Measurements from ENCODE around the gene YIPF2.
A peak's percentile ranks its signal among the peaks of the same experiment; 100 is the strongest.

The YIPF2 gene

GRCh38 chr19:10899151-10899653 lies 29.2 kb downstream of the YIPF2 start:
- H3K9me3 Mint-ChIP-seq: no peaks in the 10 kb centered on the region
- DNase-seq (no peak), ATAC-seq (no peak)
- H3K27me3 Mint-ChIP-seq: no peaks in the 10 kb centered on the region
- H3K36me3 Mint-ChIP-seq (ENCODE audit: low read depth): peaks cover 7% of the 10 kb centered on the region
- H3K27ac Mint-ChIP-seq: no peak overlapping the region
- no peaks in the 10 kb centered on the region for H3K4me1 Mint-ChIP-seq
- H3K4me3 Mint-ChIP-seq: no peak overlapping the region

GRCh38 chr19:10898633-10899032 lies 29.8 kb downstream of the YIPF2 start:
- ATAC-seq: no peak
- Mint-ChIP-seq H3K27ac (no peak overlapping the region), H3K27me3 (no peaks in the 10 kb centered on the region), H3K4me1 (no peaks in the 10 kb centered on the region), H3K36me3 (ENCODE audit: low read depth) (peaks cover 5% of the 10 kb centered on the region), H3K9me3 (no peaks in the 10 kb centered on the region), H3K4me3 (no peak overlapping the region)
- no peak for DNase-seq

- Mint-ChIP-seq H3K36me3 (ENCODE audit: low read depth) (no peaks in the 10 kb centered on the region), H3K27me3 (no peaks in the 10 kb centered on the region), H3K4me1 (no peaks in the 10 kb centered on the region), H3K9me3 (no peaks in the 10 kb centered on the region), H3K4me3 (no peak overlapping the region), H3K27ac (no peak overlapping the region)
- ATAC-seq (peak; percentile 22), DNase-seq (no peak)
Measured at GRCh38 chr19:10896851-10897526, 31.4 kb downstream of the YIPF2 start.

- H3K36me3 Mint-ChIP-seq (ENCODE audit: low read depth): no peaks in the 10 kb centered on the region
- H3K4me3 Mint-ChIP-seq: no peak overlapping the region
- H3K27me3 Mint-ChIP-seq: no peaks in the 10 kb centered on the region
- DNase-seq (no peak), ATAC-seq (no peak)
- no peak overlapping the region for H3K27ac Mint-ChIP-seq
- H3K4me1 Mint-ChIP-seq: no peaks in the 10 kb centered on the region
- no peaks in the 10 kb centered on the region for H3K9me3 Mint-ChIP-seq
Measured at GRCh38 chr19:10895920-10896319, 32.5 kb downstream of the YIPF2 start.

- H3K36me3 Mint-ChIP-seq (ENCODE audit: low read depth): no peaks in the 10 kb centered on the region
- DNase-seq: no peak
- no peak for ATAC-seq
- H3K4me3 Mint-ChIP-seq: no peak overlapping the region
- no peaks in the 10 kb centered on the region for H3K27me3 Mint-ChIP-seq
- H3K9me3 Mint-ChIP-seq: no peaks in the 10 kb centered on the region
- no peaks in the 10 kb centered on the region for H3K4me1 Mint-ChIP-seq
- H3K27ac Mint-ChIP-seq: no peak overlapping the region
Measured at GRCh38 chr19:10895363-10895762, 33.1 kb downstream of the YIPF2 start.

- no peak for DNase-seq
- Mint-ChIP-seq H3K4me1 (no peaks in the 10 kb centered on the region), H3K27me3 (no peaks in the 10 kb centered on the region), H3K36me3 (ENCODE audit: low read depth) (no peaks in the 10 kb centered on the region), H3K9me3 (no peaks in the 10 kb centered on the region), H3K27ac (no peak overlapping the region), H3K4me3 (no peak overlapping the region)
- no peak for ATAC-seq
Measured at GRCh38 chr19:10894911-10895213, 33.6 kb downstream of the YIPF2 start.

GRCh38 chr19:10892256-10892655 lies 36.2 kb downstream of the YIPF2 start:
- ATAC-seq (no peak), DNase-seq (no peak)
- no peaks in the 10 kb centered on the region for H3K36me3 Mint-ChIP-seq (ENCODE audit: low read depth)
- H3K27me3 Mint-ChIP-seq: no peaks in the 10 kb centered on the region
- H3K9me3 Mint-ChIP-seq: no peaks in the 10 kb centered on the region
- no peak overlapping the region for H3K4me3 Mint-ChIP-seq
- peaks cover 2% of the 10 kb centered on the region for H3K4me1 Mint-ChIP-seq
- no peak overlapping the region for H3K27ac Mint-ChIP-seq

- DNase-seq (no peak), ATAC-seq (no peak)
- H3K27ac Mint-ChIP-seq: no peak overlapping the region
- no peak overlapping the region for H3K4me3 Mint-ChIP-seq
- no peaks in the 10 kb centered on the region for H3K9me3 Mint-ChIP-seq
- no peaks in the 10 kb centered on the region for H3K27me3 Mint-ChIP-seq
- no peaks in the 10 kb centered on the region for H3K36me3 Mint-ChIP-seq (ENCODE audit: low read depth)
- H3K4me1 Mint-ChIP-seq: peaks cover 3% of the 10 kb centered on the region
Measured at GRCh38 chr19:10891405-10892086, 36.9 kb downstream of the YIPF2 start.

- H3K9me3 Mint-ChIP-seq: no peaks in the 10 kb centered on the region
Measured at GRCh38 chr19:10889880-10890279, 38.6 kb downstream of the YIPF2 start.

GRCh38 chr19:10888421-10888866 lies 40.0 kb downstream of the YIPF2 start:
- Mint-ChIP-seq H3K9me3 (no peaks in the 10 kb centered on the region), H3K27me3 (no peaks in the 10 kb centered on the region), H3K27ac (no peak overlapping the region), H3K4me1 (peaks cover 3% of the 10 kb centered on the region), H3K36me3 (ENCODE audit: low read depth) (no peaks in the 10 kb centered on the region), H3K4me3 (no peak overlapping the region)
- no peak for DNase-seq
- no peak for ATAC-seq

More at GRCh38 chr19:10889880-10890279, 38.6 kb downstream of the YIPF2 start:
- DNase-seq (no peak), ATAC-seq (no peak)
- Mint-ChIP-seq H3K4me3 (no peak overlapping the region), H3K4me1 (peaks cover 3% of the 10 kb centered on the region), H3K27me3 (no peaks in the 10 kb centered on the region), H3K27ac (no peak overlapping the region), H3K36me3 (ENCODE audit: low read depth) (no peaks in the 10 kb centered on the region)

- DNase-seq: no peak
- peaks cover 3% of the 10 kb centered on the region for H3K4me1 Mint-ChIP-seq
- H3K36me3 Mint-ChIP-seq (ENCODE audit: low read depth): no peaks in the 10 kb centered on the region
- no peaks in the 10 kb centered on the region for H3K9me3 Mint-ChIP-seq
- no peak for ATAC-seq
- no peak overlapping the region for H3K27ac Mint-ChIP-seq
- no peak overlapping the region for H3K4me3 Mint-ChIP-seq
- no peaks in the 10 kb centered on the region for H3K27me3 Mint-ChIP-seq
Measured at GRCh38 chr19:10887616-10888367, 40.6 kb downstream of the YIPF2 start.

GRCh38 chr19:10885201-10886169 lies 43.0 kb downstream of the YIPF2 start:
- no peak for ATAC-seq
- no peaks in the 10 kb centered on the region for H3K36me3 Mint-ChIP-seq (ENCODE audit: low read depth)
- no peak for DNase-seq
- no peaks in the 10 kb centered on the region for H3K27me3 Mint-ChIP-seq
- H3K4me1 Mint-ChIP-seq: peaks cover 6% of the 10 kb centered on the region
- no peak overlapping the region for H3K27ac Mint-ChIP-seq
- no peaks in the 10 kb centered on the region for H3K9me3 Mint-ChIP-seq
- no peak overlapping the region for H3K4me3 Mint-ChIP-seq

- no peaks in the 10 kb centered on the region for H3K27me3 Mint-ChIP-seq
- no peak overlapping the region for H3K4me3 Mint-ChIP-seq
- ATAC-seq (no peak), DNase-seq (no peak)
- H3K9me3 Mint-ChIP-seq: no peaks in the 10 kb centered on the region
- H3K4me1 Mint-ChIP-seq: peaks cover 12% of the 10 kb centered on the region
- H3K27ac Mint-ChIP-seq: no peak overlapping the region
- peaks cover 1% of the 10 kb centered on the region for H3K36me3 Mint-ChIP-seq (ENCODE audit: low read depth)
Measured at GRCh38 chr19:10884274-10884673, 44.2 kb downstream of the YIPF2 start.

GRCh38 chr19:10882108-10882457 lies 46.4 kb downstream of the YIPF2 start:
- H3K27ac Mint-ChIP-seq: no peak overlapping the region
- H3K9me3 Mint-ChIP-seq: no peaks in the 10 kb centered on the region
- H3K36me3 Mint-ChIP-seq (ENCODE audit: low read depth): peaks cover 5% of the 10 kb centered on the region
- H3K4me3 Mint-ChIP-seq: no peak overlapping the region
- H3K27me3 Mint-ChIP-seq: no peaks in the 10 kb centered on the region
- DNase-seq: no peak
- no peak for ATAC-seq
- H3K4me1 Mint-ChIP-seq: peaks cover 26% of the 10 kb centered on the region
